HepG2 (cell line): Measurements from ENCODE around the gene C1orf141. TPM values are rescaled to one million over a fixed set of nuclear protein-coding genes. Genes with fewer than 3 reads are reported as not detected.
A peak's percentile ranks its signal among the peaks of the same experiment; 100 is the strongest.

Experiments used
- AHR ChIP-seq: IDR thresholded peaks from 2 replicates; pipeline ENCODE4 v1.6.1; 2018; ENCODE audit warnings: missing genetic modification reagents, missing compliant biosample characterization
- ATM ChIP-seq: fragments of 450-650 bp; IDR thresholded peaks from 2 replicates; pipeline ENCODE4 v1.7.1; 2017; ENCODE audit warnings: mild to moderate bottlenecking, borderline replicate concordance
- HNF4A ChIP-seq: sonication (generic); formaldehyde crosslinking; IDR thresholded peaks from 2 replicates; pipeline ENCODE4 v1.4.0; 2020; ENCODE audit warnings: missing genetic modification reagents
- KIAA2018 ChIP-seq: sonication (generic); formaldehyde crosslinking; IDR thresholded peaks from 2 replicates; pipeline ENCODE4 v1.5.0; 2020; ENCODE audit warnings: mild to moderate bottlenecking, missing genetic modification reagents, borderline replicate concordance
- MIER3 ChIP-seq: IDR thresholded peaks from 2 replicates; pipeline ENCODE4 v1.6.1; 2016; ENCODE audit warnings: missing compliant biosample characterization, borderline replicate concordance
- RBFOX2 ChIP-seq: fragments of 200-400 bp; formaldehyde crosslinking; IDR thresholded peaks from 2 replicates; pipeline ENCODE4 v1.6.1; 2017; ENCODE audit warnings: low read depth, mild to moderate bottlenecking, low read length
- SOX13 ChIP-seq, 3 experiments: fragments of 450-650 bp in 1 of 3; sonication (generic) in 1 of 3; formaldehyde crosslinking in 1 of 3; IDR thresholded peaks in 2 of 3; conservative IDR thresholded peaks in 1 of 3; 2 replicates each; pipeline versions ENCODE4 v1.5.0 to v1.6.1; 2016 to 2020; ENCODE audit warnings: antibody characterized with exemption in 1 of 3, mild to moderate bottlenecking in 1 of 3, missing compliant biosample characterization in 1 of 3, missing genetic modification reagents in 1 of 3, moderate library complexity in 1 of 3
- TARDBP ChIP-seq: sonication (generic); formaldehyde crosslinking; IDR thresholded peaks from 2 replicates; pipeline ENCODE4 v1.8.0; 2022; ENCODE audit warnings: mild to moderate bottlenecking, missing genetic modification reagents
- ZFY ChIP-seq: sonication (generic); formaldehyde crosslinking; IDR thresholded peaks from 2 replicates; pipeline ENCODE4 v1.4.0; 2020; ENCODE audit warnings: missing genetic modification reagents
- ZNF205 ChIP-seq: IDR thresholded peaks from 2 replicates; pipeline ENCODE4 v1.6.1; 2018; ENCODE audit warnings: missing biosample characterization, missing genetic modification reagents
- ZNF343 ChIP-seq: sonication (generic); formaldehyde crosslinking; IDR thresholded peaks from 2 replicates; pipeline ENCODE4 v1.4.0; 2020; ENCODE audit warnings: mild to moderate bottlenecking, missing genetic modification reagents
- ZNF678 ChIP-seq: sonication (generic); formaldehyde crosslinking; IDR thresholded peaks from 2 replicates; pipeline ENCODE4 v1.4.0; 2020; ENCODE audit warnings: mild to moderate bottlenecking, missing genetic modification reagents
- polyA plus RNA-seq, 8 experiments: library from polyadenylated mRNA; depleted of rRNA in 3 of 8; stranded (reverse) in 7 of 8; unstranded in 1 of 8; fragments of >200 nt; fragmentation: Illumina TruSeq in 4 of 8; extraction: Trizol in 4 of 8; gene quantifications; 2 replicates each; pipeline versions ENCODE4 v1.2.1 to v1.2.3, GENCODE V29; 2011 to 2016; ENCODE audit warnings: low read depth in 4 of 8, missing spikeins in 1 of 8, mixed read lengths in 1 of 8; ENCODE audit not compliant: insufficient read depth in 1 of 8
- total RNA-seq, 5 experiments: library from RNA; depleted of rRNA; stranded (reverse); fragments of >200 nt; fragmentation: Illumina TruSeq; extraction: Trizol; gene quantifications; 2 replicates each; pipeline ENCODE4 v1.2.3, GENCODE V29; 2016; ENCODE audit warnings: low read depth in 1 of 5
- TF ChIP-seq, protein P1 (sequence below): sonication (generic); formaldehyde crosslinking; IDR thresholded peaks from 2 replicates; pipeline ENCODE4 v1.8.1; 2023; ENCODE audit warnings: missing genetic modification reagents, inconsistent platforms, borderline replicate concordance
- TF ChIP-seq, protein P2 (sequence below): sonication (generic); formaldehyde crosslinking; IDR thresholded peaks from 2 replicates; pipeline ENCODE4 v1.4.0; 2020; ENCODE audit warnings: mild to moderate bottlenecking, missing genetic modification reagents

The C1orf141 gene
- total and polyA plus RNA-seq, 2 of the 13 experiments (the other 11 are each of a cell fraction or from before 2014, with no cell fraction given), result not detected

- no peak for TF ChIP-seq KIAA2018 (CRISPR knock-in tag)
- TF ChIP-seq TARDBP (CRISPR knock-in tag), result no peak
- TF ChIP-seq, protein P1, sequence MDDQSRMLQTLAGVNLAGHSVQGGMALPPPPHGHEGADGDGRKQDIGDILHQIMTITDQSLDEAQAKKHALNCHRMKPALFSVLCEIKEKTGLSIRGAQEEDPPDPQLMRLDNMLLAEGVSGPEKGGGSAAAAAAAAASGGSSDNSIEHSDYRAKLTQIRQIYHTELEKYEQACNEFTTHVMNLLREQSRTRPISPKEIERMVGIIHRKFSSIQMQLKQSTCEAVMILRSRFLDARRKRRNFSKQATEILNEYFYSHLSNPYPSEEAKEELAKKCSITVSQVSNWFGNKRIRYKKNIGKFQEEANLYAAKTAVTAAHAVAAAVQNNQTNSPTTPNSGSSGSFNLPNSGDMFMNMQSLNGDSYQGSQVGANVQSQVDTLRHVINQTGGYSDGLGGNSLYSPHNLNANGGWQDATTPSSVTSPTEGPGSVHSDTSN (CRISPR knock-in tag), result no peak
- no peak for TF ChIP-seq SOX13 (IDR thresholded peaks at IDR 0.05)
- peak in 1 of 2 experiments; percentile 70; a peak in 2 of 4 replicates for TF ChIP-seq SOX13 (CRISPR knock-in tag; conservative IDR thresholded peaks at IDR 0.05 in 1 of 2, IDR thresholded peaks at IDR 0.05 in 1 of 2)
- 0 out of 2 replicates have a peak, but pooled peaks have one; percentile 59 for TF ChIP-seq AHR (CRISPR knock-in tag)
- TF ChIP-seq MIER3 (CRISPR knock-in tag), result 0 out of 2 replicates have a peak, but pooled peaks have one; percentile 54
- TF ChIP-seq ZFY (CRISPR knock-in tag), result peak; percentile 96
- peak; percentile 87; the same call in 1 of the 2 replicates for TF ChIP-seq ZNF205
- no peak for TF ChIP-seq ZNF343 (CRISPR knock-in tag)
- TF ChIP-seq, protein P2, sequence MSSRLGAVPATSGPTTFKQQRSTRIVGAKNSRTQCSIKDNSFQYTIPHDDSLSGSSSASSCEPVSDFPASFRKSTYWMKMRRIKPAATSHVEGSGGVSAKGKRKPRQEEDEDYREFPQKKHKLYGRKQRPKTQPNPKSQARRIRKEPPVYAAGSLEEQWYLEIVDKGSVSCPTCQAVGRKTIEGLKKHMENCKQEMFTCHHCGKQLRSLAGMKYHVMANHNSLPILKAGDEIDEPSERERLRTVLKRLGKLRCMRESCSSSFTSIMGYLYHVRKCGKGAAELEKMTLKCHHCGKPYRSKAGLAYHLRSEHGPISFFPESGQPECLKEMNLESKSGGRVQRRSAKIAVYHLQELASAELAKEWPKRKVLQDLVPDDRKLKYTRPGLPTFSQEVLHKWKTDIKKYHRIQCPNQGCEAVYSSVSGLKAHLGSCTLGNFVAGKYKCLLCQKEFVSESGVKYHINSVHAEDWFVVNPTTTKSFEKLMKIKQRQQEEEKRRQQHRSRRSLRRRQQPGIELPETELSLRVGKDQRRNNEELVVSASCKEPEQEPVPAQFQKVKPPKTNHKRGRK (CRISPR knock-in tag), result no peak
- TF ChIP-seq HNF4A (CRISPR knock-in tag), result peak; percentile 96
- TF ChIP-seq ZNF678, result no peak; the same call in 1 of the 2 replicates
- TF ChIP-seq ATM, result no peak
- TF ChIP-seq RBFOX2, result peak; percentile 98
Measured at GRCh38 chr1:67053785-67054772, 80.7 kb downstream of the C1orf141 start, which contains the start of gene SLC35D1 (continued).
